ENCODE results near the gene CAPN15.

Gene CAPN15

DNA sequence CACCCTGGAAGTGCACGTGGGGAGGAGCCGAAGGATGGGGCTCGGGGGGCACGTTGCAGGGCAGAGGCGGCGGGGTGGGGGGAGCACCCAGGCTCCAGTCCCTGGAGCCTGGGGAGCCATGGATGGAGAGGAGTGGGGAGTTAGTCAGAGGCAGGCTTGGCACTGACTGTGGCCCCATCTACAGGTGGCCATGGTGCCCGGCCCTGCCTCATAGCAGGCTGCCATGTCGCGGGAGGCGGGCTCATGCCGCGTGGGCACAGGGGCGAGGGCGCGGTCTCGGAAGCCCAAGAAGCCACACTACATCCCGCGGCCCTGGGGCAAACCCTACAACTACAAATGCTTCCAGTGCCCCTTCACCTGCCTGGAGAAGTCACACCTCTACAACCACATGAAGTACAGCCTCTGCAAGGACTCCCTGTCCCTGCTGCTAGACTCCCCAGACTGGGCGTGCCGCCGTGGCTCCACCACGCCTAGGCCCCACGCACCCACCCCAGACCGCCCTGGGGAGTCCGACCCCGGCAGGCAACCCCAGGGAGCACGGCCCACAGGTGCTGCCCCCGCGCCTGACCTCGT lies 35.6 kb downstream of the CAPN15 start:
- no peak for DNase-seq

DNA sequence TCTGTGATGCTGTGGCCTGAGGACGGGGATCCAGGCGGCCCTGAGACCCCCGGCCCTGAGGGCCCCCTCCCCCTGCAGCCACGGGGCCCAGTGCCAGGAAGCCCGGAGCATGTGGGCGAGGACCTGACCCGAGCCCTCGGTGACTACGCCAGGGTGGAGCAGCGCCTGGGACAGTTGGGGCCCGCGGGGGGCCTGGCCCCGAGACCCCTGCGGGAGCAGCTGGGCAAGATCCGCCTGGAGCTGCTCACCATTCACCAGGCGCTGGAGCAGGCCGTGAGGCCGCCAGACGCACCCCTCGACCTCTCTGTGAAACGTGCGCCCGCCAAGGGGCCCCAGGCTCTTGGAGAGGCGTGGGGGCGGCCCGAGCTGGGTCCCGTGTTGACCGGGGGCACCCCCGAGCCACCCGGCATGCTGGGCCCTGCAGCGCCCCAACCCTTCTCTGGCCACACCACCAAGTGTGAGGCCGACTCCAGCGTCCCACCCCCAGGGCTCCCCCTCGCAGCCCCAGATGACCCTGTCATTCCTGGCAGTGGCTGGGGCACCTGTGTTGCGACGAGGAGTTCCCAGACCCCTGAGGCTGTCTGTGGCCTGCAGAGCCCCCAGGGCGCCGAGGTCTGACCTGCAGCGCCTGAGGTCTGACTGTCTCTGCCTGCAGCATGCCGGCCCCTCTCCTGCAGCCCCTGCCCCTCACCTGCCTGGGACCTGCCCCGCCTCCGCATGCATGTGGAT lies 37.3 kb downstream of the CAPN15 start:
- no peak for DNase-seq

- no peak for DNase-seq
Measured at GRCh38 chr16:565419-566330, 38.2 kb downstream of the CAPN15 start.

DNA sequence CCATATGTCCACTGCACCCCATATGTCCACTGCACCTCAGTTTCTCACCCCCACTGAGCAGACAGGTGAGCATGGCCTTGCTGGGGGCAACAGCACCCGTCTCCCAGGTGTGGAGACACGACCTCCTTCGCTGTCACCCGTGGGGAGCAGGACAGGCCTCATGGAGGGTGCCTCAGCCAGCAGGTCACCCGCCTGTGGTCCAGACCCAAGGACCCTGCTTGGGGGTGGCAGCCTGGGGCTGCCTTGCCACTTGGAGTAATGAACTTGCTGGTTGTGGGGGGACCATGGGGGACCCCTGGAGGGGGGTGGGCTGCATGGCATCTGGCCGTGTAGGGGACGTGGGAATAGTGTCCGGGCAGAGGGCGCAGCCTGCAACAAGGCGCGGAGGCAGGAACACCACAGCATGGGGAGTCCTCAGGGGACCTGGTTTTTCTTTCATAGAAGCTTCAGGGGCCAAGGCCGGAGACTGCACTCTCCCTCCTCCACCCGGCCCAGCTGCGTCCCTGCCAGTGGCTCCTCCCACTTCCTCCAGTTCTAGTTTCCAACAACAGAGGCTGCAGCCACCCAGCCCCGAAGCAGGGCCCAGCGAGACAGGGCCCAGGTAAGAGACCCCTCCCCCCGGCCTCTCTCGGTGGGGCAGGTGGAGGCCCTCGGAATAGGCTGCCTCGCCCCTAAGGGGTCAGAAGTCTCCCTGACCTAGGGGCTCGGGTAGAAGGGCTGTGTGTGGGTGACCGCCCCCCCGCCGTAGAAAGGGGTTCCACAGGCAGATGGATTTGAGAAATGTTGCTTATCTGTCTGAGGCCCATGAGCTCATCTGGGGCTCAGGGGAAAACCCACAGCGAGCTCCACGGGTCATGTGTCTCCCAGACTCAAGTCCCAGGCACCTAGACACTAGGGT lies 39.2 kb downstream of the CAPN15 start, which contains the start of gene NHLRC4:
TSS of gene NHLRC4 (plus strand) at position 531 of the 898 bp plus-strand sequence. CDS start 1,043 bp downstream, outside the sequence.
- no peak for DNase-seq

- no peak for DNase-seq
Measured at GRCh38 chr16:567373-568256, 40.1 kb downstream of the CAPN15 start.

GRCh38 chr16:568401-569258 lies 41.1 kb downstream of the CAPN15 start:
- no peak for DNase-seq

DNA sequence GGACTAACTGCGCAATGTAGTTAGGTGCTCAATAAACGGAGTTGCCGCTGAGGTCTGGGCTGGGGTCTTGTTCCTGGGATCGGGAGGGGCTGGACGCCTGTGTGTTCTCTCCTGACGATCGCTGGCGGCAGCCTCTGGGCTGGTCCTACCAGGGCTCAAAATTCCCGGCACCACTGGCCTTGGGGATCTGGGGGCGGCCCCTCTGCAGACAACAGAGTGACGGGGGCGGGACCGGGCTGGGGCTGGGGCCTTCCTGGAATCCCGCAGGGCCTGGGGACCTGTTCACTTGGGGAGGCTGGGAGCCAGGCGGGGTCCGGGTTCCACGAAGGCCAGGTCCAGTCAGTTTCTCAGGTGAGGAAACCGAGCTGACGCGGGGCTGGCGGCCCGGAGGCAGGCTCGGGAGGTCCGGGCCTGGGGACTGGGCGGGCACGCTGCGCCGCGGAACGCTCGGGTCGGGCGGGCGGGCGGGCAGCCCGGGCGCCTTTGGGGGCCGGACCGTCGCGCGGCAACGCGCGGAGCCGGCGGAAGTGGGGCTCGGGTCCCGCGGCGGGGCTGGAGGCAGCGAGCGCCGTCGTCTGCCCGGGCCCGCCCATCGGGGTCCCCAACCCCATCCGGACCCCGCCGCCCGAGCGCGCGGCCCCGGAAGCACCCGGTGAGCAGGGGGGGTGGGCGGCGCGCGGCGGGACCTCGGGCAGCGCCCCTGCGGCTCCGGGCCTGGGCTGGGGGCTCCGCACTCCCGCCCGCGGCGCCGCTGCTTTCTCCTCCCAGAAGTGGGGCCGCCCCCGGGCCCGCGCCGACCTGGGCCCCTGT lies 42.1 kb downstream of the CAPN15 start, which contains the start of gene PIGQ:
TSS of gene PIGQ (plus strand) at position 524 of the 810 bp plus-strand sequence. CDS start 4,107 bp downstream, outside the sequence.
- DNase-seq: peak; percentile 33

DNA sequence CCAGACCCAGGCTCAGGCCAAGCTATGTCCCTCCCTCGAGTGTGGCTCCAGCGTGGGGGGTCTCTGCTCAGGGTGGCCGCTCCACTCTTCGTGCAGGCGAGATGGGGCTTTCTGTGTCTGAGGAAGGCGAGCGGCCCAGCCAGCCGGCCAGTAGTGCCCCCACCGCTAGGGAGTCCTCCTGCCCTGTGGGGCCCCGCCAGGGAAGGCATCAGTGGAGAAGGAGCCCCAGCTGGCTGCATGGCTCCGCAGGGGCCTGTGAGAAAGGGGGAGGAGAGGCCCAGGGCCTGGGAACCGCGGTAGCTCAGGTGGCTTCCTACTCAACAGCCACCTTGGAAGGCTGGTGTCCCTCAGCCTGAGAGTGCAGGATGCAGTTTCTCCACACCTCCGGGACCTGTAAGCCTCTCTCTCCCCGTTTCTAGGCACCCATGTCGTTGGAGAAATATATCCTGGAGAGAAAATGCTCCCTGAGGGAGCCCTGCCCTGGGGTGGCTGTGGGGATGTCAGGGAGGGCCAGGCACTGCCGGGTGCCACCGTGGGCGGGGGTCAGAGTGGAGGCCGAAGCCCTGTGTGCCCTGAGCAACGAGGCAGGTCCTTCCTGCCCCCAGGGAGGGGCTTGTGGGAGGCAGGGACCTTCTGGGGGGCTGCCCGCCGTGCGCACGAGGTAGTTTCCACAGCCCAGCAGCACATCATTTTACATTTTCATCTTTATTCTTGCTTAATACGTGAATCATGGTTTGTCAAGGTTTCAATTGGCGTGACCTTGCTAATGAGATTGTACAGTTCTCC lies 45.5 kb downstream of the CAPN15 start:
- DNase-seq: no peak

DNA sequence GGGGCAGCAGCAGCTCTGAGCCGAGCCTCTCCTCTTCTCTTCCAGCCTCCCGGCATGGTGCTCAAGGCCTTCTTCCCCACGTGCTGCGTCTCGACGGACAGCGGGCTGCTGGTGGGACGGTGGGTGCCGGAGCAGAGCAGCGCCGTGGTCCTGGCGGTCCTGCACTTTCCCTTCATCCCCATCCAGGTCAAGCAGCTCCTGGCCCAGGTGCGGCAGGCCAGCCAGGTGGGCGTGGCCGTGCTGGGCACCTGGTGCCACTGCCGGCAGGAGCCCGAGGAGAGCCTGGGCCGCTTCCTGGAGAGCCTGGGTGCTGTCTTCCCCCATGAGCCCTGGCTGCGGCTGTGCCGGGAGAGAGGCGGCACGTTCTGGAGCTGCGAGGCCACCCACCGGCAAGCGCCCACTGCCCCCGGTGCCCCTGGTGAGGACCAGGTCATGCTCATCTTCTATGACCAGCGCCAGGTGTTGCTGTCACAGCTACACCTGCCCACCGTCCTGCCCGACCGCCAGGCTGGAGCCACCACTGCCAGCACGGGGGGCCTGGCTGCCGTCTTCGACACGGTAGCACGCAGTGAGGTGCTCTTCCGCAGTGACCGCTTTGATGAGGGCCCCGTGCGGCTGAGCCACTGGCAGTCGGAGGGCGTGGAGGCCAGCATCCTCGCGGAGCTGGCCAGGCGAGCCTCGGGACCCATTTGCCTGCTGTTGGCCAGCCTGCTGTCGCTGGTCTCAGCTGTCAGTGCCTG lies 46.7 kb downstream of the CAPN15 start:
- no peak for DNase-seq

DNA sequence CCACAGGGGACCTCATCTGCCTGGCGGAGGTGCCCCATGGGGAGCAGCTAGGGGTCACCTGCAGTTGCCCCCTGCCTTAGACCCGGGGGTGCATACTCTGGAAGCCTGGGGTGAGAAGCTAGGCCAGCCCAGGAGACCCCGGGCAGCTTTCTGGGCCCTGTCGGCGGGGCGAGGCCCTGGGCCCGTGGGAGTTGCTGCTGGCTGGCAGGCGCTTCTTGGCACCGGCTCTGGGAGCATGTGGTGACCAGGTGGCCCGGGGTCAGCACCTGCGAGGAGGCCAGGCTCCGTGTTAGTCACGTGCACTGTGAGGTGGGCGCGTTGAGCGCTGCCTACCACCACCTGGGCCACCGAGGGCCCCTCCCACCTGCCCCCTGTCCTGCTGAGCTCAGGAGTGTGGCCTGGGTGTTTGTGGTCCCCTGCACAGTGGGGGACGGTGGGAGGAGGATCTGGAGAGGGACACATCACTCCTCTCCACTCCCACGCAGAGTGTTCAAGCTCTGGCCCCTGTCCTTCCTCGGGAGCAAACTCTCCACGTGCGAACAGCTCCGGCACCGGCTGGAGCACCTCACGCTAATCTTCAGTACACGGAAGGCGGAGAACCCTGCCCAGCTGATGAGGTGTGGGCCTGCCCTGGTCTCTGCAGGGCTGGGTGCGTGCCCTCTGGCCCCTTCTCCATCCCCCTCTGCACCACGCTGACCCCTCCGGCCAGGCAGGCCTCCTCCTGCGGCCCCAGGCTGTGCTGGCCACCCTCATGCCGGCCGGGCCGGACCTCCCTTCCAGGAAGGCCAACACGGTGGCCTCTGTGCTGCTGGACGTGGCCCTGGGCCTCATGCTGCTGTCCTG lies 48.1 kb downstream of the CAPN15 start:
- DNase-seq: no peak

DNA sequence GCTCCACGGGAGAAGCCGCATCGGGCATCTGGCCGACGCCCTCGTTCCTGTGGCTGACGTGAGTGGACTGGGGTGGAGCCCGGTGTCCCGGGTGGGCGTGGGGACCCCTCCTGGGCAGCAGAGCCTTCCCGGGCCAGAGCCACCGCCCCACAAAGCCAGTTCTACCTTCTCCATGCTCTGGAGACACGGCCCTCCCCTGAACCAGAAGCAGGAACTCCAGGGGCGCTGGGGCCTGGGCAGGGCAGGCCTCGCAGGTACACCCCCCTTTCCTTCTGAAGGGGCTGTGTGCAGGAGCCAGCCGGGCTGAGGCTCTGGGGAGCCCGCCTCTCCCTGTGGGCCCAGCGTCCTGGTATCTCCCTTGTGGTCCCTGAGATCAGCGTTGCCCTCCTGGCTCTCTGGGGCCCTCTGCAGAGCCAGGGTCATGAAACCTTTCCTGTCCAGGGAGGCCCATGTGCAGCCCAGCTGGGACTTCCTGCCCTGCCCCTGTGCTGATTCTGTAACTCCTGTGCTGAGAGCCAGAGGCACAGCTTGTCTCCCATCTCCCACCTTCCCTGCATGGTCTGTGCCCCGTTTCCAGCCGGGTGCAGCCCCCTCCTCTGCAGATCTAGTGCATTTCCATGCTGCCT lies 48.8 kb downstream of the CAPN15 start:
- DNase-seq: no peak

- no peak for DNase-seq
Measured at GRCh38 chr16:576823-577201, 49.3 kb downstream of the CAPN15 start.

DNA sequence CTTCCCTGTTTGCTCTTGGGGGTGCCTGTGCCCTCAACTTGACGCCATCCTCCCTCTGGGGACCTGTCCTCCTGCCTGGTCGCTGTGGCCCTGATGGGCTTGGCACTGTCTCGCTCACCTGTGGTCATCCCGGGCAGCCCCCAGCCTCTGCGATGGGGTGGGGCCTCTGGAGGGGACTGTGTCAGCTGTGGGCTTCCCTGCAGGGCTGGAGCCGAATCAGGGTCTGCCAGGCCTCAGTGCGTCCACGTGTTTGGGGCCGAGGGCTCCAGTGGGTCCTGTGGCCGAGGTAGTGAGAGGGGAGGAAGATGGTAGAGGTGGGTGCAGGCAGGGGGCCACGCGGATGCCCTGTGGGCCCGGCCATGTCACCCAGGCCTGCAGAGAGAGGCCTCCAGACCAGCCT lies 50.3 kb downstream of the CAPN15 start:
- DNase-seq: no peak

DNA sequence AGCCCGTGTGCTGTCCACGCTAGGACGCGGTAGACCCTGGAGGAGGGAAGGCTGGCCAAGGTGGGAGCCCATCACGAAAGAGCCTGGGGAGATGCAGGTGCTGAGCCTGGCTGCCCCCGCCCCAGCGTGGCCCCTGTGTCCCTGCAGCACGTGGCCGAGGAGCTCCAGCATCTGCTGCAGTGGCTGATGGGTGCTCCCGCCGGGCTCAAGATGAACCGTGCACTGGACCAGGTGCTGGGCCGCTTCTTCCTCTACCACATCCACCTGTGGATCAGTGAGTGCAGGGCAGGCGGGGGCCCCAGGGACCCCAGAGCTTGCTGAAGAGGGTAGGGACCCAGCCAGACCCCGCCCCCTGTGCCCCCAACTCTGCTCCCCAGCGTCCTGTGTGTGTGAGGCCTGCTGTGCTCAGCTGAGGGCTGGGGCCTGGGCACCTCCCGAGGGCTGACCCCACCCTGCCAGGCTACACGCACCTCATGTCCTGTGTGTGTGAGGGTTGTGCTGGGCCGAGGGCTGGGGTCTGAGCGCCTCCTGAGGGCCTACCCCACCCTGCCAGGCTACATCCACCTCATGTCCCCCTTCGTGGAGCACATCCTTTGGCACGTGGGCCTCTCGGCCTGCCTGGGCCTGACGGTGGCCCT lies 50.8 kb downstream of the CAPN15 start:
- DNase-seq: no peak

- DNase-seq: no peak
Measured at GRCh38 chr16:578870-579405, 51.4 kb downstream of the CAPN15 start.

Measured in NK-92 treated with Interleukin-12 subunit alpha and Interleukin-12 subunit beta, amount 100 ng/mL, for 24 hours (cell line).